Measurements from ENCODE around the gene PAQR9. TPM values are rescaled to one million over a fixed set of nuclear protein-coding genes. Genes with fewer than 3 reads are reported as not detected.

PAQR9 gene
- total RNA-seq, 1 donor = not detected

DNA sequence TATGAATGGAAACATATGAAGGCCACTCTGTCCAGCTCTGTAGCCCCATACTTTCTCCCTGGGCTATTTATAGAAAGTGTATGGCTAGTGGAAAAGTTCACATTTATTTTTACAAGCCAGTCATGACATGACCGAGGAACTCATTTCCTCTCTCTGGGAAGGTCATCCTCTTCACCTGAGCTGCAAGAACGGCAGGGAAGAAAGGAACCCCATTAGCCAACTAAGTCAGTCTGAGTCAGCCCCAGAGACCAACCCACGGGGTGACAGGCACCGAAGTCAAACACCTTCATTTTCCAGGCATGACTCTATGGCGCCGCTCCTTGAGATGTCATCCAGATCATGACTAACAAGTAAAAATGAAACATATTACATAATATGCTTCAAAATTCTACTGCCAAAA, 4.8 kb downstream of the PAQR9 start:
- H3K4me1 ChIP-seq (ENCODE audit: insufficient read depth, low read length) = peaks cover 4% of the 10 kb centered on the region
- H3K4me2 ChIP-seq (ENCODE audit: insufficient read depth, low read length) = peak overlapping the region; percentile 78
- no peak overlapping the region for H3K27ac ChIP-seq (ENCODE audit: low read depth, low read length)
- DNase-seq (ENCODE audit: insufficient read length, low spot score, missing footprints) = peak; percentile 81
- TF ChIP-seq, protein P1, sequence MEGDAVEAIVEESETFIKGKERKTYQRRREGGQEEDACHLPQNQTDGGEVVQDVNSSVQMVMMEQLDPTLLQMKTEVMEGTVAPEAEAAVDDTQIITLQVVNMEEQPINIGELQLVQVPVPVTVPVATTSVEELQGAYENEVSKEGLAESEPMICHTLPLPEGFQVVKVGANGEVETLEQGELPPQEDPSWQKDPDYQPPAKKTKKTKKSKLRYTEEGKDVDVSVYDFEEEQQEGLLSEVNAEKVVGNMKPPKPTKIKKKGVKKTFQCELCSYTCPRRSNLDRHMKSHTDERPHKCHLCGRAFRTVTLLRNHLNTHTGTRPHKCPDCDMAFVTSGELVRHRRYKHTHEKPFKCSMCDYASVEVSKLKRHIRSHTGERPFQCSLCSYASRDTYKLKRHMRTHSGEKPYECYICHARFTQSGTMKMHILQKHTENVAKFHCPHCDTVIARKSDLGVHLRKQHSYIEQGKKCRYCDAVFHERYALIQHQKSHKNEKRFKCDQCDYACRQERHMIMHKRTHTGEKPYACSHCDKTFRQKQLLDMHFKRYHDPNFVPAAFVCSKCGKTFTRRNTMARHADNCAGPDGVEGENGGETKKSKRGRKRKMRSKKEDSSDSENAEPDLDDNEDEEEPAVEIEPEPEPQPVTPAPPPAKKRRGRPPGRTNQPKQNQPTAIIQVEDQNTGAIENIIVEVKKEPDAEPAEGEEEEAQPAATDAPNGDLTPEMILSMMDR (IDR thresholded peaks at IDR 0.05; ENCODE audit: extremely low read depth, low read depth, low read length) = no peak
- H2AFZ ChIP-seq (ENCODE audit: low read length) = peak overlapping the region; percentile 37
- H3K4me3 ChIP-seq (ENCODE audit: insufficient read depth, low read length) = peak overlapping the region; percentile 50
- H3K9me3 ChIP-seq (ENCODE audit: low read depth, low read length) = no peaks in the 10 kb centered on the region
- no peaks in the 10 kb centered on the region for H3K79me2 ChIP-seq (ENCODE audit: insufficient read depth, low read length)
- no peaks in the 10 kb centered on the region for H3K36me3 ChIP-seq (ENCODE audit: insufficient read depth, low read length)
- H4K20me1 ChIP-seq (ENCODE audit: insufficient read depth, low read length) = no peaks in the 10 kb centered on the region
- H3K27me3 ChIP-seq (ENCODE audit: insufficient read depth, low read length) = peaks cover 29% of the 10 kb centered on the region

DNA sequence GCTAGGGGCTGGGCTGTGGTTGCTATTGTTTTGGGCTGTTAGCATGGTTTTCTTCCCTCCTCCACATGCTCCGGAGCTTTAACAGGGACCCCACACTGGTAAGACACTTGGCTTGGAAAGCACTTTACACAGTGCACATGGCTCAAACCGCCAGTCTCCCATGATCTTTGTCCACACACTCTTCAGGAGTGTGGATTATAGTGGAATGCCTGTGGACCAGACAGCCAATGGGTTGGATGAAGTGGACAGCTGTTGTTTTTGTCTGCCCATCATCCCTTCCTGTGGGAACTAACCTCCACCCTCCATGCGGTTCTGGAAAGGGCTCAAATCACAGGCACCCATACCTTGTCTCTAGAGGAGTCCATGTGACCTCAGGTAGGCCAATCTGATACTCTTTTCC, 10.0 kb downstream of the PAQR9 start:
- peaks cover under 1% of the 10 kb centered on the region for H3K4me1 ChIP-seq (ENCODE audit: insufficient read depth, low read length)
- no peak overlapping the region for H2AFZ ChIP-seq (ENCODE audit: low read length)
- H3K27ac ChIP-seq (ENCODE audit: low read depth, low read length) = no peak overlapping the region
- H3K4me3 ChIP-seq (ENCODE audit: insufficient read depth, low read length) = no peak overlapping the region
- H3K36me3 ChIP-seq (ENCODE audit: insufficient read depth, low read length) = no peaks in the 10 kb centered on the region
- peaks cover 3% of the 10 kb centered on the region for H3K27me3 ChIP-seq (ENCODE audit: insufficient read depth, low read length)
- H3K9me3 ChIP-seq (ENCODE audit: low read depth, low read length) = no peaks in the 10 kb centered on the region
- DNase-seq (ENCODE audit: insufficient read length, low spot score, missing footprints) = no peak
- TF ChIP-seq, protein P1 (IDR thresholded peaks at IDR 0.05; ENCODE audit: extremely low read depth, low read depth, low read length) = no peak
- no peaks in the 10 kb centered on the region for H4K20me1 ChIP-seq (ENCODE audit: insufficient read depth, low read length)
- no peaks in the 10 kb centered on the region for H3K79me2 ChIP-seq (ENCODE audit: insufficient read depth, low read length)
- no peak overlapping the region for H3K4me2 ChIP-seq (ENCODE audit: insufficient read depth, low read length)

DNA sequence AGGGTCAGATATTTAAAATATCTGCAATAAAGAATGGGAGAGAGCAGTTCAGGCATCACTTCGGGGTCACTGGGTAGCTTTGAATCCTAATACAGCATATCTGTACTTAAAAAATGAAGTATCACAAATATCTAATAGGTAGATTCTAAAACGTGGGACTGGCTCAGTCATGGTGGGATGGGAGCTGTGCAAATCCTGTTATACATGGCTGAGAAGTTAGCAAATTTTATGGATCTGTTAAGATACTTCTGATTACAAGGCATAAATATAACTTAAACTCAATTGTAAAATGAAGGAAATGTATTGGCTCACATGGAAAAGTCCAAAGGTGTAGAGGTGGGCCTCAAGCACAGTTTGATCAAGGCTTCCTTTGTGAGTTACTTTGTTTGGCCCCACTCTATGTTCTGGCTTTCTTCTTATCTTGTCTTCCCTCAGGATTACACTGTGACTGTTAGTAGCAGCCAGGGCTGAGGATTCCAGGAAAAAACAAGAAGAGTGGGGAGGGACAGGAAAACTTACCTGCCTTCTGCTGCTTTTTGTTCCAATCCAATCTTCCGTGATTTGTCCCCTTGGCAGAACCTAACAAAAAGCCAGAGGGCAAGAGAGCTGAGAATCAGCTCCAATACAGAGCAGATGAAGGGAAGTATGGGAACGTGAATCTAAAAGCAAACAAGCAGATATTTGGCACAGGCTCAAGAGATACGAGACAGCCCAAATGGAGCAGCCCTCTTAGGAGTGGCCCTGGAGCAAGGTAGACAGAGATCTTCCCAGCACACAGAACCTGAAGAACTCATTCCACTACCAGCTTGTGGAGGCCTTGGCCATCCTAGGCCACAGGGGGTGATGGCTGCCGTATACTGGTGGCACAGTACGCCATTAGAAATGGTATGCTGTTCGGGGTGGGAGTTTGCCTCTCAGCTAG, 10.9 kb downstream of the PAQR9 start:
- no peak for DNase-seq (ENCODE audit: insufficient read length, low spot score, missing footprints)
- no peak overlapping the region for H2AFZ ChIP-seq (ENCODE audit: low read length)

DNA sequence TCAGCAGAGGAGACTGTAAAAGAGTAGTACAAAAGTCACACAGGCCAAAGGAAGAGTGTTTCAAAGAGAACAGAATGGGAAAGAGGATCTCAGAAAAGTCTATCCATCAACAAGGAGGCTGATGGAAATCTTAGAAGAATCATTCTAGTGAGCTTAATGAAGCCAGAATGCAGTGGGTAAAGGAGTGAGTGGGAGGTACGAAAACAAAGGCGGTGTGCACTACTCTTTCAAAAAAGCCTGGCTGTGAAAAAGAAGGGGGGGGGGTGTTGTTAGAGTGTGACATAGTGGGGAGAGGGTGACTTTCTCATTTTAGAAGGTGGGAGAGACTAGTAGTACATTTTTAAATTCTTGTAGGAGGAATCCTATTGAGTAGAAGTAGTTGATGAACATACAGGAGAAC, 11.7 kb downstream of the PAQR9 start:
- Histone ChIP-seq H3K4me1 (ENCODE audit: insufficient read depth, low read length) (no peaks in the 10 kb centered on the region), H3K27ac (ENCODE audit: low read depth, low read length) (no peak overlapping the region), H3K4me3 (ENCODE audit: insufficient read depth, low read length) (no peak overlapping the region), H3K79me2 (ENCODE audit: insufficient read depth, low read length) (no peaks in the 10 kb centered on the region), H3K36me3 (ENCODE audit: insufficient read depth, low read length) (no peaks in the 10 kb centered on the region), H3K4me2 (ENCODE audit: insufficient read depth, low read length) (no peak overlapping the region), H2AFZ (ENCODE audit: low read length) (no peak overlapping the region), H3K9me3 (ENCODE audit: low read depth, low read length) (no peaks in the 10 kb centered on the region), H4K20me1 (ENCODE audit: insufficient read depth, low read length) (no peaks in the 10 kb centered on the region), H3K27me3 (ENCODE audit: insufficient read depth, low read length) (peaks cover 3% of the 10 kb centered on the region)
- no peak for DNase-seq (ENCODE audit: insufficient read length, low spot score, missing footprints)
- TF ChIP-seq, protein P1 (IDR thresholded peaks at IDR 0.05; ENCODE audit: extremely low read depth, low read depth, low read length) = no peak

More for the DNA sequence above, 10.9 kb downstream of the PAQR9 start:
- H3K4me1 ChIP-seq (ENCODE audit: insufficient read depth, low read length) = no peaks in the 10 kb centered on the region
- H3K27ac ChIP-seq (ENCODE audit: low read depth, low read length) = no peak overlapping the region
- H3K79me2 ChIP-seq (ENCODE audit: insufficient read depth, low read length) = no peaks in the 10 kb centered on the region
- TF ChIP-seq, protein P1 (IDR thresholded peaks at IDR 0.05; ENCODE audit: extremely low read depth, low read depth, low read length) = no peak
- H4K20me1 ChIP-seq (ENCODE audit: insufficient read depth, low read length) = no peaks in the 10 kb centered on the region
- peaks cover 3% of the 10 kb centered on the region for H3K27me3 ChIP-seq (ENCODE audit: insufficient read depth, low read length)
- H3K4me2 ChIP-seq (ENCODE audit: insufficient read depth, low read length) = no peak overlapping the region
- H3K4me3 ChIP-seq (ENCODE audit: insufficient read depth, low read length) = no peak overlapping the region
- no peaks in the 10 kb centered on the region for H3K9me3 ChIP-seq (ENCODE audit: low read depth, low read length)
- H3K36me3 ChIP-seq (ENCODE audit: insufficient read depth, low read length) = no peaks in the 10 kb centered on the region

All from osteoblast (primary cell).